NCI-H2196 treated with DMSO at 0.1 percent for 48 hours (cell line): ENCODE measurements around the gene SESN3.
"Not testable (repeated sequence)": the region's sequence is repeated elsewhere in the genome, so short reads cannot be mapped to it uniquely, and the experiment has no call there.

Experiments used
- DNase-seq: peaks from one replicate; lab custom pipeline; 2025; ENCODE audit not compliant: unreplicated experiment; lab: John Stamatoyannopoulos, UW

SESN3 gene

GRCh38 chr11:95227060-95227459 is 3.9 kb downstream of the SESN3 start:
- DNase-seq: not testable (repeated sequence)

GRCh38 chr11:95222817-95223216 is 8.2 kb downstream of the SESN3 start:
- DNase-seq: no peak

- no peak for DNase-seq
Observed at GRCh38 chr11:95219599-95219998, 11.4 kb downstream of the SESN3 start.

GRCh38 chr11:95218149-95218548 is 12.9 kb downstream of the SESN3 start:
- no peak for DNase-seq

- DNase-seq: no peak
Observed at GRCh38 chr11:95212609-95213008, 18.4 kb downstream of the SESN3 start.

GRCh38 chr11:95209535-95209934 is 21.5 kb downstream of the SESN3 start:
- not testable (repeated sequence) for DNase-seq

GRCh38 chr11:95200781-95201457 is 30.1 kb downstream of the SESN3 start:
- no peak for DNase-seq

GRCh38 chr11:95195831-95196230 is 35.2 kb downstream of the SESN3 start:
- no peak for DNase-seq

GRCh38 chr11:95193541-95193940 is 37.5 kb downstream of the SESN3 start:
- DNase-seq: no peak

GRCh38 chr11:95192717-95193116 is 38.3 kb downstream of the SESN3 start:
- DNase-seq: no peak

GRCh38 chr11:95187723-95188122 is 43.3 kb downstream of the SESN3 start:
- DNase-seq: no peak

- DNase-seq: no peak
Observed at GRCh38 chr11:95182397-95182796, 48.6 kb downstream of the SESN3 start.

- no peak for DNase-seq
Observed at GRCh38 chr11:95175818-95176380, 55.1 kb downstream of the SESN3 start.

GRCh38 chr11:95170294-95170693 is 60.7 kb downstream of the SESN3 start:
- no peak for DNase-seq

GRCh38 chr11:95166781-95167180 is 64.2 kb downstream of the SESN3 start:
- DNase-seq: no peak

GRCh38 chr11:95165638-95166037 is 65.4 kb downstream of the SESN3 start:
- DNase-seq: no peak

- no peak for DNase-seq
Observed at GRCh38 chr11:95163106-95163505, 67.9 kb downstream of the SESN3 start.

GRCh38 chr11:95161248-95161647 is 69.8 kb downstream of the SESN3 start:
- no peak for DNase-seq

- DNase-seq: no peak
Observed at GRCh38 chr11:95157824-95158223, 73.2 kb downstream of the SESN3 start.

- no peak for DNase-seq
Observed at GRCh38 chr11:95156916-95157541, 74.0 kb downstream of the SESN3 start.

GRCh38 chr11:95156133-95156721 is 74.8 kb downstream of the SESN3 start:
- no peak for DNase-seq

GRCh38 chr11:95155385-95155784 is 75.6 kb downstream of the SESN3 start:
- DNase-seq: no peak
